Astrocyte of the spinal cord (primary cell): ENCODE results near the gene FBXL5.

Experiments
- DNase-seq: peaks from one replicate; pipeline ENCODE4 v3.0.0; 2011; ENCODE audit warnings: low read depth, low spot score
- H3K4me3 ChIP-seq: 2 replicates; pipeline ENCODE4 v1.5.1; 2011; ENCODE audit warnings: low read depth, mild to moderate bottlenecking, low read length, moderate library complexity
- CTCF ChIP-seq: IDR thresholded peaks from 2 replicates; pipeline ENCODE4 v1.5.1; 2012; ENCODE audit warnings: low read depth, mild to moderate bottlenecking, low read length, inconsistent platforms
- in situ Hi-C: cut with HindIII; loops from 2 replicates; pipeline ENCODE4 v1.10.0; 2017; ENCODE audit warnings: low sequenced_read_pairs

FBXL5 gene

GRCh38 chr4:15655223-15656037, at the start of gene FBXL5:
TSS of gene FBXL5 (minus strand) at chr4:15655357. CDS start at chr4:15655287, 70 bp downstream.
- peak within 1 kb of the TSS; percentile 75 for H3K4me3 ChIP-seq
- DNase-seq: peak; percentile 88
- in situ Hi-C loops: no loop called here
- TF ChIP-seq CTCF: no peak

GRCh38 chr4:15704129-15704528, 49.0 kb upstream of the FBXL5 start:
- no peak for TF ChIP-seq CTCF
- H3K4me3 ChIP-seq: no peak overlapping the region
- DNase-seq: no peak
- in situ Hi-C loops: no loop called here

- no peak for TF ChIP-seq CTCF
- no peak for DNase-seq
- H3K4me3 ChIP-seq: peak overlapping the region; percentile 52
- in situ Hi-C loops: no loop called here
Observed at GRCh38 chr4:15703439-15703838, 48.3 kb upstream of the FBXL5 start.

GRCh38 chr4:15702941-15703403, 47.8 kb upstream of the FBXL5 start, which contains the start of gene BST1:
TSS of gene BST1 (plus strand) at chr4:15703065. CDS start at chr4:15703145, 80 bp downstream.
- DNase-seq: peak; percentile 68
- peak within 1 kb of the TSS; percentile 52 for H3K4me3 ChIP-seq
- TF ChIP-seq CTCF: no peak
- in situ Hi-C loops: no loop called here

- in situ Hi-C loops: no loop called here
- TF ChIP-seq CTCF: no peak
Observed at GRCh38 chr4:15696866-15697265, 41.7 kb upstream of the FBXL5 start.

GRCh38 chr4:15695729-15696128, 40.6 kb upstream of the FBXL5 start:
- in situ Hi-C loops: no loop called here
- TF ChIP-seq CTCF: no peak
- no peak overlapping the region for H3K4me3 ChIP-seq
- no peak for DNase-seq

More at GRCh38 chr4:15696866-15697265, 41.7 kb upstream of the FBXL5 start:
- no peak for DNase-seq
- H3K4me3 ChIP-seq: no peak overlapping the region
